ENCODE results near the gene DNAJB8.

The DNAJB8 gene

GRCh38 chr3:128486205-128486628 lies 19.5 kb upstream of the DNAJB8 start:
- H3K4me3 ChIP-seq (ENCODE audit: low read depth, low read length) = peak overlapping the region; percentile 82
- no peak for TF ChIP-seq CTCF (IDR thresholded peaks at IDR 0.05; ENCODE audit: insufficient read depth, low read length, missing control alignments)
- DNase-seq (ENCODE audit: low read depth, low spot score) = no peak
- POLR2A ChIA-PET = no interaction called here
- CTCF ChIA-PET = interaction anchor here (0.9 to 1.6 kb wide), 4 partner anchors 9 to 122 kb away, joined by 3 to 9 read pairs (median 6); no protein-coding TSS in a partner anchor

- ChIA-PET POLR2A (no interaction called here), CTCF (interaction anchor here (0.7 to 1.6 kb wide), 6 partner anchors 10 to 123 kb away, joined by 3 to 9 read pairs (median 4); no protein-coding TSS in a partner anchor)
- H3K4me3 ChIP-seq (ENCODE audit: low read depth, low read length) = peak overlapping the region; percentile 82
- no peak for DNase-seq (ENCODE audit: low read depth, low spot score)
- no peak for TF ChIP-seq CTCF (IDR thresholded peaks at IDR 0.05; ENCODE audit: insufficient read depth, low read length, missing control alignments)
These were observed 18.9 kb upstream of the DNAJB8 start for GRCh38 chr3:128485282-128486204.

- DNase-seq (ENCODE audit: low read depth, low spot score) = no peak
- H3K4me3 ChIP-seq (ENCODE audit: low read depth, low read length) = peak overlapping the region; percentile 82
- ChIA-PET POLR2A (no interaction called here), CTCF (interaction anchor here (0.7 to 4.0 kb wide), 6 partner anchors 13 to 123 kb away, joined by 3 to 29 read pairs (median 4); no protein-coding TSS in a partner anchor)
- no peak for TF ChIP-seq CTCF (IDR thresholded peaks at IDR 0.05; ENCODE audit: insufficient read depth, low read length, missing control alignments)
These were observed 18.0 kb upstream of the DNAJB8 start for GRCh38 chr3:128484404-128485281.

- POLR2A ChIA-PET = interaction anchor here (1.1 kb wide), 1 partner anchor 58 kb away, joined by 4 read pairs; no protein-coding TSS in a partner anchor
- no peak for TF ChIP-seq CTCF (IDR thresholded peaks at IDR 0.05; ENCODE audit: insufficient read depth, low read length, missing control alignments)
- H3K4me3 ChIP-seq (ENCODE audit: low read depth, low read length) = peak overlapping the region; percentile 26
- CTCF ChIA-PET = interaction anchor here (0.8 to 4.0 kb wide), 11 partner anchors 11 to 388 kb away, joined by 3 to 29 read pairs (median 6); no protein-coding TSS in a partner anchor
- no peak for DNase-seq (ENCODE audit: low read depth, low spot score)
These were observed 17.1 kb upstream of the DNAJB8 start for GRCh38 chr3:128483657-128484403.

GRCh38 chr3:128482666-128483656 lies 16.3 kb upstream of the DNAJB8 start:
- POLR2A ChIA-PET = interaction anchor here (1.1 kb wide), 1 partner anchor 57 kb away, joined by 4 read pairs; no protein-coding TSS in a partner anchor
- CTCF ChIA-PET = interaction anchor here (0.6 to 4.0 kb wide), 13 partner anchors 7 to 388 kb away, joined by 3 to 29 read pairs (median 6); no protein-coding TSS in a partner anchor
- no peak for TF ChIP-seq CTCF (IDR thresholded peaks at IDR 0.05; ENCODE audit: insufficient read depth, low read length, missing control alignments)
- DNase-seq (ENCODE audit: low read depth, low spot score) = peak; percentile 36
- peak overlapping the region; percentile 26 for H3K4me3 ChIP-seq (ENCODE audit: low read depth, low read length)

Measured in AG04449 (cell line).